Measurements from ENCODE around the gene CYSLTR2. TPM values are rescaled to one million over a fixed set of nuclear protein-coding genes. Genes with fewer than 3 reads are reported as not detected.

Gene CYSLTR2
- total and polyA plus RNA-seq, 2 of the 8 experiments (the other 6 are each of a cell fraction or from before 2014, with no cell fraction given) = not detected

- H4K5ac ChIP-seq (ENCODE audit: insufficient read length, low read depth, low read length) = no peak overlapping the region
- FAIRE-seq = no peak
Measured at GRCh38 chr13:48687249-48687648, 33.5 kb downstream of the CYSLTR2 start.

More at GRCh38 chr13:48687249-48687648, 33.5 kb downstream of the CYSLTR2 start:
- no peak for TF ChIP-seq KDM4A (IDR thresholded peaks at IDR 0.05; ENCODE audit: low read depth, low read length, severe bottlenecking)
- TF ChIP-seq RFX5 (IDR thresholded peaks at IDR 0.05; ENCODE audit: borderline replicate concordance, low read depth, low read length) = no peak
- no peak for TF ChIP-seq FOSL1 (IDR thresholded peaks at IDR 0.05; ENCODE audit: insufficient read depth, low read depth, low read length)
- TF ChIP-seq, protein P1, sequence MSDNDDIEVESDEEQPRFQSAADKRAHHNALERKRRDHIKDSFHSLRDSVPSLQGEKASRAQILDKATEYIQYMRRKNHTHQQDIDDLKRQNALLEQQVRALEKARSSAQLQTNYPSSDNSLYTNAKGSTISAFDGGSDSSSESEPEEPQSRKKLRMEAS (IDR thresholded peaks at IDR 0.05) = no peak
- TF ChIP-seq RBBP5 (IDR thresholded peaks at IDR 0.05; ENCODE audit: borderline replicate concordance, low read depth, low read length) = no peak
- TF ChIP-seq TBP (IDR thresholded peaks at IDR 0.05; ENCODE audit: low read depth, low read length) = no peak
- TF ChIP-seq GABPA (IDR thresholded peaks at IDR 0.05; ENCODE audit: borderline replicate concordance, insufficient read depth, low read length) = no peak
- no peak for TF ChIP-seq CBX5 (IDR thresholded peaks at IDR 0.05; ENCODE audit: low read depth, low read length)
- TF ChIP-seq KDM5A (IDR thresholded peaks at IDR 0.05; ENCODE audit: low read length) = no peak
- no peak for TF ChIP-seq PHF8 (conservative IDR thresholded peaks at IDR 0.05; ENCODE audit: low read depth, low read length)
- Histone ChIP-seq H2AK5ac (ENCODE audit: low read depth, low read length) (no peak overlapping the region), H3K79me2 (ENCODE audit: control insufficient read depth in 1 of 2, insufficient read depth in 2 of 2, low read length in 2 of 2) (no peaks in the 10 kb centered on the region), H3K23me2 (ENCODE audit: low read depth, low read length) (no peaks in the 10 kb centered on the region), H2BK20ac (ENCODE audit: low read length) (no peak overlapping the region), H3K9ac (replicated peaks in 1 of 4; ENCODE audit: extremely low read depth in 1 of 4, low read depth in 3 of 4, low read length in 3 of 4) (no peak overlapping the region), H3K9me3 (ENCODE audit: insufficient read depth in 2 of 2, low read depth in 1 of 2, low read length in 1 of 2) (no peaks in the 10 kb centered on the region), H3K4me1 (replicated peaks in 1 of 4; ENCODE audit: control insufficient read depth in 3 of 4, insufficient read depth in 4 of 4, low read length in 3 of 4) (no peaks in the 10 kb centered on the region), H3K23ac (ENCODE audit: insufficient read length) (no peak overlapping the region), H2BK120ac (replicated peaks; ENCODE audit: low read depth, low read length) (no peak overlapping the region), H3K36me3 (ENCODE audit: control insufficient read depth in 2 of 4, insufficient read depth in 4 of 4, low read length in 3 of 4) (no peaks in the 10 kb centered on the region), H4K91ac (replicated peaks; ENCODE audit: insufficient read length, low read length) (no peak overlapping the region), H4K20me1 (replicated peaks in 1 of 2; ENCODE audit: control insufficient read depth in 1 of 2, insufficient read depth in 2 of 2, low read length in 2 of 2) (no peaks in the 10 kb centered on the region), H3K27ac (ENCODE audit: low read depth, low read length) (no peak overlapping the region), H3K27me3 (replicated peaks in 1 of 4; ENCODE audit: control insufficient read depth in 3 of 4, extremely low read depth in 1 of 4, insufficient read depth in 3 of 4, low read length in 3 of 4) (no peaks in the 10 kb centered on the region), H3K18ac (ENCODE audit: extremely low read depth, low read length) (no peak overlapping the region), H3K14ac (ENCODE audit: insufficient read length) (no peak overlapping the region), H2BK12ac (ENCODE audit: low read depth, low read length) (no peak overlapping the region), H3K4ac (replicated peaks; ENCODE audit: insufficient read length, low read depth, low read length) (no peak overlapping the region), H3K4me3 (ENCODE audit: extremely low read depth in 1 of 4, insufficient read depth in 2 of 4, low read depth in 3 of 4, low read length in 4 of 4) (no peak overlapping the region), H2AFZ (ENCODE audit: low read length) (no peak overlapping the region), H3K4me2 (ENCODE audit: insufficient read depth in 1 of 2, low read depth in 2 of 2, low read length in 2 of 2) (no peak overlapping the region), H3K56ac (replicated peaks; ENCODE audit: insufficient read length, low read depth, low read length) (no peak overlapping the region), H2BK15ac (ENCODE audit: low read length) (no peak overlapping the region), H2BK5ac (ENCODE audit: low read depth, low read length) (no peak overlapping the region), H3K79me1 (ENCODE audit: low read depth, low read length) (no peaks in the 10 kb centered on the region), H4K8ac (ENCODE audit: extremely low read depth, insufficient read depth, low read length) (no peak overlapping the region)
- WGBS, 2 experiments (ENCODE audit: extremely low coverage in 1 of 2, insufficient coverage in 1 of 2, insufficient read length in 1 of 2, insufficient replicate concordance in 2 of 2, low coverage in 1 of 2, low lambda C conversion rate in 2 of 2, missing lambda C conversion rate in 1 of 2) = 88% methylated on average over 3 of the region's 3 CpGs; no CpG with 5 or more reads in 1 of the 2 experiments
- POLR2A ChIA-PET (ENCODE audit: partially characterized antibody) = no interaction called here
- no peak for DNase-seq (ENCODE audit: low read depth in 1 of 2, low spot score in 2 of 2)
- CTCF ChIA-PET (ENCODE audit: partially characterized antibody) = no interaction called here
